Mesodermal cell (in vitro differentiated cells): Measurements from ENCODE around the gene HOXA9.

Source experiments
- H3K27ac ChIP-seq: 2 replicates; pipeline ENCODE4 v1.7.0; 2013; ENCODE audit warnings: mild to moderate bottlenecking, low read depth, low read length, moderate library complexity; ENCODE audit not compliant: severe bottlenecking
- H3K36me3 ChIP-seq: 2 replicates; pipeline ENCODE4 v1.7.1; 2013; ENCODE audit warnings: mild to moderate bottlenecking, low read length, moderate library complexity; ENCODE audit not compliant: control insufficient read depth, insufficient read depth
- H3K4me1 ChIP-seq: one replicate; pipeline ENCODE4 v1.7.1; 2013; ENCODE audit warnings: mild to moderate bottlenecking, low read length; ENCODE audit not compliant: insufficient read depth, control insufficient read depth, poor library complexity, severe bottlenecking
- H3K4me3 ChIP-seq: 2 replicates; pipeline ENCODE4 v1.7.0; 2013; ENCODE audit warnings: low read length, control low read depth, mild to moderate bottlenecking; ENCODE audit not compliant: insufficient read depth, poor library complexity, severe bottlenecking; ENCODE audit errors: extremely low read depth
- H3K9me3 ChIP-seq: 2 replicates; pipeline ENCODE4 v1.7.1; 2013; ENCODE audit warnings: mild to moderate bottlenecking, low read length, moderate library complexity; ENCODE audit not compliant: control insufficient read depth
- WGBS, 2 experiments: methylation state at CpG; one replicate each; pipeline ENCODE4 v1.1.5; 2013; ENCODE audit warnings: missing lambda C conversion rate in 2 of 2; ENCODE audit not compliant: insufficient coverage in 2 of 2; 5-methylcytosine and 5-hydroxymethylcytosine counted together

HOXA9 gene

GRCh38 chr7:27160145-27160545, 5.2 kb downstream of the HOXA9 start:
- Histone ChIP-seq H3K36me3 (no peaks in the 10 kb centered on the region), H3K9me3 (no peaks in the 10 kb centered on the region), H3K27ac (no peak overlapping the region), H3K4me1 (peaks cover 4% of the 10 kb centered on the region), H3K4me3 (peak overlapping the region; percentile 44)
- 57 to 68% methylated on average over 12 to 14 of the region's 23 CpGs for WGBS, 2 experiments

DNA sequence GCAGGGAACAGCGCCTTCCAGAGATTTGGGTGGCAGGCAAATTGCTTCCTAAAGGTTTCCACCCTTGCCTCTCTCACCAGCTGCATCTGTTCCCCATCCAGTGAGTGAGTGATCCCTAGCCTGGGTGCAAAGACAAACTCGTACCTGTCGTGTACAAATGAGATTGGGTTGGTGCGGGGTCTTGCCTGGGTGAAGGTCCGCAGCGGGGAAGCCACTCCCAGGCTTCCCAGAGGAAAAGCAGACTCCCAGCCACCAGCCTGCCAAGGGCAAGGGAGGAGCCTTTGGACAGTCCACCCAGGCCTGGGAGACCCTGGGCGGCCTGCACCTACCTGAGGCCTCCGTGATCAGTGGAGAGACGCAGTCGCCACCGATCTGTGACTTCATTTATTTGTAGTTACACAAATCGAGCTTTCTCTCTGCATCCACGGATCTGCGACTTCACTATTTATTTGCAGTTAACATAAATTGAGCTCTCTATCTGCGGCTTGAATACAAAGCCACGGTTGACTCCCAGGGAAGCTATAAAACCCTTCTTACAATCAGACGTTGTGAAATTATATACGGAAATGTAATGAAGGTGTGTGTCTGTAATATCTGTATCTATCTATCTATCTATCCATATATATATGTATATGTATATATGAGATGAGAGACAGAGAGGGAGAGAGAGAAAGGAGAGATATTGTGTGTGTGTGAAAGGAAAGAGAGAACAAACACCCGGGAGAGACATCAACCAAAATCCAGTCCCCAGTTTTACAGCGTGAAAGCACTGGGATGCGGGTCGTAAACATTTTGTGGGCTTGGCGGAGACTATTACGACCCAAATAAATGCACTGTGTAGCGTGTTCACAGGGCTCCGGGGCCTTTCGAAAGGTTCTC, 5.8 kb downstream of the HOXA9 start:
- no peaks in the 10 kb centered on the region for H3K9me3 ChIP-seq
- H3K36me3 ChIP-seq, result no peaks in the 10 kb centered on the region
- H3K27ac ChIP-seq, result no peak overlapping the region
- WGBS, 2 experiments, result 71% methylated on average over 18 to 19 of the region's 27 CpGs
- H3K4me3 ChIP-seq, result peak overlapping the region; percentile 44
- H3K4me1 ChIP-seq, result peaks cover 7% of the 10 kb centered on the region

DNA sequence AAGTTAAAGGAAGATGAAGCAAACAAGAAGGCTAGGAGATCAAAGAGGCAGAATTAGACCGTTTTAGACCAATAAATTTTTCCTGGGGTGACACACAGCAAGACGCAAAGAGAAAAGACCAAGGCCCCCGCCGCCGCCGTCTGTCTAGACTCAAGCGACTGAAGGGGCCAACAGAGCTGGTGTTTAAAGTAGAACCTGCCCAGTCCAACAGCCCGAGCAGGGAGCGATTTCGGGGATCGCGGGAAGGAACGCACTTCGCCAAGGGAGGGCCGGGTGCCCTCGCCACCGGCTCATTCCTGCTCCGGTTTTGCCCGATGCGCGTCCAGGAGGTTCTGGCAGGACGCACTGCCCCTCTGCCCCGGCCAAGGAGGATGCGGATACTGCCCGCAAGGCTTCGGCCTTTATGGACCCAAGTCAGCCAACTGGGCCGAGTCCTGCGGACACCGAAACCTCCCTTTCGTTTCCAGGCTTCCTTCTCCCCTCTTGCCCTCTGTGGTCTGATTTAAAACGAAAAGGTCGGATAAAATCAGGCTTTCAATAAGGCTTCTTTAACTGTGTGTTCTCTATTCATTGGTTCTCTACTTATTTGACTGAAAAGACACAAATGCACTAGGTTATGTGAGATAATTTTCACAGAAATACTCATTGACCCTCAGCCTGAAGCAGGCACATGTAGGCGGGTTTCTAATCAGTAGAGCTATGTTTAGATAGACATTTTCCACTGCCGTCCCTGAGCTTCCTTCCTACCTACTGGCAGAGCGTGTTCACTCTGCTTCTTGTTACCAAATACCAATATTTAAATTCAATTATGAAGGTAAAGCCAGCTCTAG, 6.7 kb downstream of the HOXA9 start:
- H3K27ac ChIP-seq, result no peak overlapping the region

DNA sequence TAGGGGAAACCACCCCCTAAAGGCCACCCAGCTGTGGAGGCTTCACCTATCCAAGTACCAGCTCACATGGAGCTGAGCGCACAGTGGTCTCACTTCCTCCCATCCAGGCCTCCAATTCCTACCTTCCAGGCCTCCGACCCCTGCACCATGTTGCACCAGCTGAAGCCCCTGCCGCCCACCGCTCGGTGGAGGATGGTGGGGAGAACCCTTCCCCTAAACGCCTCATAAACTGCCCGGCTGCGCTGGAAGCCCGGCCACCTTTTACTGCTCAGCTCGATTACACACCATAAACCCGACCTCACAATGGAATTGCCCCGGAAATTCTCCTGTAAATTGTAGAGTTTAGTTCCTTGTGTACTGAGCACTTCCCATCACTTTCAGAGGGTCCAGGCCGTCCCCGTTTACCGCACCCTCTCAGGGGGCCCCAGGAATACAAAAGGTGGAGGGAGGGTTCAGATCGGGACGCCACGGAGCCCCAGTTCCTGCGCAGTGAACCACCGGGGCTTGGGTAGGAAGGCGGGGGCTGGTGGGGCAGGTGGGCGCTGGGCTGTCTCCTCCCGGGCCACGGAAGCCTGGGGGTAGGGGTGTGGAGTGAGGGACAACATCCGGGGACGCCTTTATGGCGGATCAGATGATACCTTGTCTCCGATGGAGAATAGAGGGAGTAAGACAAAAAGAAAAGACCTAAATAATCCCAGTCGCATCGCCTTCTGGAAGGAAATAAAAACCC, 7.5 kb downstream of the HOXA9 start:
- H3K36me3 ChIP-seq, result no peaks in the 10 kb centered on the region
- H3K9me3 ChIP-seq, result no peaks in the 10 kb centered on the region
- no peak overlapping the region for H3K27ac ChIP-seq
- H3K4me1 ChIP-seq, result peaks cover 7% of the 10 kb centered on the region
- WGBS, 2 experiments, result 35 to 39% methylated on average over 17 to 26 of the region's 30 CpGs
- no peak overlapping the region for H3K4me3 ChIP-seq

More for the DNA sequence above, 6.7 kb downstream of the HOXA9 start:
- H3K4me3 ChIP-seq, result no peak overlapping the region
- H3K36me3 ChIP-seq, result no peaks in the 10 kb centered on the region
- H3K4me1 ChIP-seq, result peaks cover 7% of the 10 kb centered on the region
- H3K9me3 ChIP-seq, result no peaks in the 10 kb centered on the region
- WGBS, 2 experiments, result 41 to 45% methylated on average over 30 to 31 of the region's 35 CpGs

GRCh38 chr7:27156916-27157701, 8.2 kb downstream of the HOXA9 start:
- Histone ChIP-seq H3K27ac (no peak overlapping the region), H3K4me3 (no peak overlapping the region), H3K9me3 (no peaks in the 10 kb centered on the region), H3K36me3 (no peaks in the 10 kb centered on the region), H3K4me1 (peaks cover 7% of the 10 kb centered on the region)
- WGBS, 2 experiments, result 28 to 39% methylated on average over 9 to 22 of the region's 30 CpGs

GRCh38 chr7:27156508-27156898, 8.8 kb downstream of the HOXA9 start, which contains the start of gene HOXA7:
Gene HOXA7, minus strand, starts transcription at chr7:27156675. Its CDS starts 130 bp downstream, at chr7:27156545.
- H3K36me3 ChIP-seq, result no peaks in the 10 kb centered on the region
- WGBS, 2 experiments, result 4 to 6% methylated on average over 23 of the region's 33 CpGs
- peaks cover 7% of the 10 kb centered on the region for H3K4me1 ChIP-seq
- no peaks in the 10 kb centered on the region for H3K9me3 ChIP-seq
- no peak within 1 kb of the TSS for H3K27ac ChIP-seq
- peak within 1 kb of the TSS; percentile 23 for H3K4me3 ChIP-seq

DNA sequence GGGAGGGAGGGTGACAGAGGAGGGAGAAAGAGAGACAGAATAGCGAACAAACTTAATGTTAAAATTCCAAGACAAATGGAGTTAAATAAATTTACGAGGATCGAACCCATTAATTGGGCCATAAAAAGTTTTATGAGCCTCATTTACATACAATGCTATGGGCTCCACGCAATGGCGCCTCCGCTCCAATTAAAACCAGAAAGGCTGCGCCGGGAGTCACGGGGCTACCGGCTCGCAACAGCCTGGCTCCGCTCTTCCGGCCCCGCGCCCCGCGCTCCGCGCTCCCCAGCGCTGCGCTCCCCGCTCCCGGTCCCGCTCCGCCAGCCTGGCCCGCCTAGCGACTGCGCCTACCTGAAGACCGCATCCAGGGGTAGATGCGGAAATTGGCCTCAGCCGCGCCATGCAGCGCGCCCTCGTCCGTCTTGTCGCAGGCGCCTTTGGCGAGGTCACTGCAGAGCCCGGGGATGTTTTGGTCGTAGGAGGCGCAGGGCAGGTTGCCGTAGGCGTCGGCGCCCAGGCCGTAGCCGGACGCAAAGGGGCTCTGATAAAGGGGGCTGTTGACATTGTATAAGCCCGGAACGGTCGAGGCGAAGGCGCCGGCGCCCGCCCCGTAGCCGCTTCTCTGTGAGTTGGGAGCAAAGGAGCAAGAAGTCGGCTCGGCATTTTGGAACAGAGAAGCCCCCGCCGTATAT, 9.4 kb downstream of the HOXA9 start:
- Histone ChIP-seq H3K4me1 (peaks cover 2% of the 10 kb centered on the region), H3K27ac (no peak overlapping the region), H3K4me3 (peak overlapping the region; percentile 23), H3K9me3 (no peaks in the 10 kb centered on the region), H3K36me3 (no peaks in the 10 kb centered on the region)
- WGBS, 2 experiments, result 4 to 6% methylated on average over 51 to 57 of the region's 63 CpGs

DNA sequence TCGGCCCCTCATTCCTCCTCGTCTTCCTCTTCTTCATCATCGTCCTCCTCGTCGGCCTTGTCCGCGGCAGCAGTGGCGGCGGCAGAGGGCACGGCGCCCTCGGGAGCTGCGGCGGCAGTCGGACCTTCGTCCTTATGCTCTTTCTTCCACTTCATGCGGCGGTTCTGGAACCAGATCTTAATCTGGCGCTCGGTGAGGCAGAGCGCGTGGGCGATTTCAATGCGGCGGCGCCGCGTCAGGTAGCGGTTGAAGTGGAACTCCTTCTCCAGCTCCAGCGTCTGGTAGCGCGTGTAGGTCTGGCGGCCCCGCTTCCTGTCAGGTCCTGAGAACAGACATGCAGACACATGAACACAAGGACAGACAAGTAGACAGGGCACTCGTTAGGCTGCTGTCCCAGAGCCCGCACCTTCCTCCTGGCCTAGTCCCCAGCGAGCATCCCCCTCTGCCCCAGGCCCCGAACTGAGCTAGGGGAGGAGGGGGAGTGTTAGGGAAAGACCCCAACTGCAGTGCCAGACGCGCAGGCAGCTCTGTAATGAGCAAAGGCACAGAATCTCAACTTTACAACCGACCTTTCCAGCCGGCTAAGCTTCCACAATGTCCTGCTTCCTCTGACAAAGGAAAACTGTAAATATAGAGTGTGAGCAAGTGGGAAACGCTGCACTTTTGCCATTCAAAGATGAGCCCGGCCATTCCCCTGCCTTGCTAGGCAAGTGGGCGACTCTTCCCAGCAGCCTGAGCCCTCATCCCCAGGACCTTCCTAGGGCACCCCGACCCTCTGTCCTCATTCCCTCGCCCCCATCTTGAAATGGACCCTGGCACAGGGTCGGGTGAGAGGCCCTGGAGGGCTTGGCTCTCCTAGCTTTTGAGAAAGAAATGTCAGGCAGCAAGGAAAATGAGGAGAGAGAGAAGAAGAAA, 10.2 kb downstream of the HOXA9 start:
- Histone ChIP-seq H3K36me3 (no peaks in the 10 kb centered on the region), H3K9me3 (no peaks in the 10 kb centered on the region), H3K4me1 (peaks cover 2% of the 10 kb centered on the region), H3K4me3 (peak overlapping the region; percentile 2), H3K27ac (no peak overlapping the region)
- 9 to 21% methylated on average over 14 to 24 of the region's 48 CpGs for WGBS, 2 experiments

GRCh38 chr7:27154369-27154768, 11.0 kb downstream of the HOXA9 start:
- Histone ChIP-seq H3K36me3 (no peaks in the 10 kb centered on the region), H3K27ac (no peak overlapping the region), H3K9me3 (no peaks in the 10 kb centered on the region), H3K4me1 (peaks cover 2% of the 10 kb centered on the region), H3K4me3 (no peak overlapping the region)
- WGBS, 2 experiments, result 33 to 52% methylated on average over 4 to 10 of the region's 10 CpGs
